Neural crest cell (in vitro differentiated cells): ENCODE results near the gene PAEP. TPM values are rescaled to one million over a fixed set of nuclear protein-coding genes. Genes with fewer than 3 reads are reported as not detected.

Source experiments
- DNase-seq: peaks from one replicate; pipeline ENCODE4 v3.0.0; 2021; ENCODE audit warnings: low read depth, mixed read lengths, low spot score
- H3K27ac Mint-ChIP-seq: one replicate; pipeline ENCODE4 v1.8.0; 2021; ENCODE audit warnings: mild to moderate bottlenecking, mixed read lengths; ENCODE audit not compliant: unreplicated experiment
- H3K27me3 Mint-ChIP-seq: 2 replicates; pipeline ENCODE4 v1.8.0; 2021; ENCODE audit warnings: low read depth, mild to moderate bottlenecking, mixed read lengths
- H3K36me3 Mint-ChIP-seq: 2 replicates; pipeline ENCODE4 v1.8.0; 2021; ENCODE audit warnings: low read depth, mild to moderate bottlenecking, mixed read lengths
- H3K4me1 Mint-ChIP-seq: 2 replicates; pipeline ENCODE4 v1.8.0; 2021; ENCODE audit warnings: mixed read lengths
- H3K4me3 Mint-ChIP-seq: one replicate; pipeline ENCODE4 v1.8.0; 2021; ENCODE audit warnings: mild to moderate bottlenecking, mixed read lengths
- H3K9me3 Mint-ChIP-seq: 2 replicates; pipeline ENCODE4 v1.8.0; 2021; ENCODE audit warnings: mixed read lengths
- CTCF ChIP-seq: fragments of 200-600 bp; sonication (generic); conservative IDR thresholded peaks from 2 replicates; pipeline ENCODE4 v1.5.0; 2021; ENCODE audit warnings: antibody characterized with exemption, mild to moderate bottlenecking
- total RNA-seq: library from RNA; stranded (reverse); gene quantifications from 2 replicates; pipeline ENCODE4 v1.2.1, GENCODE V29; 2021

Gene PAEP
- total RNA-seq, 1 donor from 2014 or later: not detected

GRCh38 chr9:135554718-135555117, 6.8 kb upstream of the PAEP start:
- no peaks in the 10 kb centered on the region for H3K36me3 Mint-ChIP-seq
- no peak for TF ChIP-seq CTCF
- no peak for DNase-seq
- H3K4me1 Mint-ChIP-seq: no peaks in the 10 kb centered on the region
- no peak overlapping the region for H3K4me3 Mint-ChIP-seq
- no peak overlapping the region for H3K27ac Mint-ChIP-seq
- H3K9me3 Mint-ChIP-seq: peaks cover 4% of the 10 kb centered on the region
- H3K27me3 Mint-ChIP-seq: peaks cover 4% of the 10 kb centered on the region

- H3K4me3 Mint-ChIP-seq: no peak overlapping the region
- DNase-seq: no peak
- no peaks in the 10 kb centered on the region for H3K4me1 Mint-ChIP-seq
- H3K27me3 Mint-ChIP-seq: peaks cover 4% of the 10 kb centered on the region
- no peak overlapping the region for H3K27ac Mint-ChIP-seq
- no peak for TF ChIP-seq CTCF
- peaks cover 4% of the 10 kb centered on the region for H3K9me3 Mint-ChIP-seq
- no peaks in the 10 kb centered on the region for H3K36me3 Mint-ChIP-seq
These were observed 6.4 kb upstream of the PAEP start for GRCh38 chr9:135555203-135555602.

- H3K4me1 Mint-ChIP-seq: no peaks in the 10 kb centered on the region
- no peak for TF ChIP-seq CTCF
- no peak overlapping the region for H3K4me3 Mint-ChIP-seq
- peaks cover 4% of the 10 kb centered on the region for H3K9me3 Mint-ChIP-seq
- no peak overlapping the region for H3K27ac Mint-ChIP-seq
- H3K36me3 Mint-ChIP-seq: no peaks in the 10 kb centered on the region
- DNase-seq: no peak
- peaks cover 4% of the 10 kb centered on the region for H3K27me3 Mint-ChIP-seq
These were observed 5.6 kb upstream of the PAEP start for GRCh38 chr9:135555910-135556309.

GRCh38 chr9:135559606-135560005, 1.9 kb upstream of the PAEP start:
- Mint-ChIP-seq H3K4me3 (no peak overlapping the region), H3K4me1 (no peaks in the 10 kb centered on the region), H3K36me3 (no peaks in the 10 kb centered on the region), H3K27me3 (peaks cover 4% of the 10 kb centered on the region), H3K9me3 (peaks cover 4% of the 10 kb centered on the region), H3K27ac (no peak overlapping the region)
- DNase-seq: no peak
- no peak for TF ChIP-seq CTCF

- Mint-ChIP-seq H3K36me3 (no peaks in the 10 kb centered on the region), H3K27ac (no peak overlapping the region), H3K9me3 (no peaks in the 10 kb centered on the region), H3K4me3 (no peak overlapping the region), H3K4me1 (no peaks in the 10 kb centered on the region), H3K27me3 (peaks cover 14% of the 10 kb centered on the region)
- TF ChIP-seq CTCF: no peak
- no peak for DNase-seq
These were observed 734 bp downstream of the PAEP start for GRCh38 chr9:135562235-135562745.
